HepG2 (cell line): ENCODE measurements around the gene IQSEC1. TPM values are rescaled to one million over a fixed set of nuclear protein-coding genes. Genes with fewer than 3 reads are reported as not detected.

Source experiments
- ATAC-seq: fragments of 200-7000 bp; cut with Tn5 transposase; 3 replicates; pipeline ENCODE4 v1.9.1; 2020; ENCODE audit warnings: mild to moderate bottlenecking, moderate library complexity
- BruUV-seq: library from RNA; stranded (reverse); fragments of 400-500 nt; replicated peaks from 2 replicates; lab custom pipeline; 2021; lab: Mats Ljungman, UMichigan
- CTCF ChIA-PET: fragments of 300-600 bp; formaldehyde crosslinking; extraction: SDS; loops from one replicate; lab custom pipeline; 2021; ENCODE audit warnings: low total read pairs, inconsistent platforms, low intra/inter-chr PET ratio; lab: Yijun Ruan, JAX
- POLR2A ChIA-PET: fragments of 350-600 bp; sonication (Branson Sonifier 250); formaldehyde crosslinking; loops from one replicate; lab custom pipeline; 2020; ENCODE audit warnings: antibody characterized with exemption, inconsistent platforms; lab: Yijun Ruan, JAX
- DNase-seq: peaks from one replicate; pipeline ENCODE4 v3.0.0-alpha.2; 2015; ENCODE audit warnings: low spot score
- FAIRE-seq: peaks from 3 replicates; lab custom pipeline; 2011; peaks lifted over from hg19 to GRCh38; lab: Jason Lieb, UNC
- H2AFZ ChIP-seq: one replicate; pipeline ENCODE4 v1.6.1; 2011; ENCODE audit warnings: low read length, inconsistent platforms
- H3K27ac ChIP-seq: fragments of 300-600 bp; 3 replicates; pipeline ENCODE4 v1.8.0; 2011; ENCODE audit warnings: mixed run types, mild to moderate bottlenecking, mixed read lengths, low read length, inconsistent platforms; ENCODE audit not compliant: insufficient read depth; ENCODE audit errors: extremely low read length
- H3K27me3 ChIP-seq, 2 experiments: fragments of 200-600 bp in 1 of 2; 2 replicates in 1 of 2; 3 replicates in 1 of 2; pipeline versions ENCODE4 v1.6.0 to v1.8.0; 2011; ENCODE audit warnings: low read length in 2 of 2, mild to moderate bottlenecking in 2 of 2, moderate library complexity in 2 of 2, inconsistent platforms in 1 of 2; ENCODE audit not compliant: insufficient read depth in 2 of 2, control insufficient read depth in 1 of 2
- H3K36me3 ChIP-seq, 2 experiments: fragments of 200-600 bp in 1 of 2; replicated peaks in 1 of 2; 2 replicates in 1 of 2; 3 replicates in 1 of 2; pipeline versions ENCODE4 v1.5.1 to v1.8.0; 2011; ENCODE audit warnings: low read length in 2 of 2, inconsistent platforms in 1 of 2; ENCODE audit not compliant: insufficient read depth in 2 of 2, control insufficient read depth in 1 of 2
- H3K4me1 ChIP-seq: 2 replicates; pipeline ENCODE4 v1.5.1; 2012; ENCODE audit warnings: low read length, inconsistent platforms; ENCODE audit not compliant: insufficient read depth
- H3K4me2 ChIP-seq: 2 replicates; pipeline ENCODE4 v1.6.0; 2011; ENCODE audit warnings: low read depth, low read length, inconsistent platforms
- H3K4me3 ChIP-seq, 3 experiments: fragments of 200-600 bp in 1 of 3; sonication (generic), shearing (Covaris generic) in 1 of 3; replicated peaks in 1 of 3; 2 replicates each; pipeline ENCODE4 v1.5.1; 2011 to 2016; ENCODE audit warnings: low read length in 3 of 3, inconsistent platforms in 2 of 3, low read depth in 2 of 3, mild to moderate bottlenecking in 2 of 3, control low read depth in 1 of 3, mixed read lengths in 1 of 3; ENCODE audit not compliant: insufficient read depth in 1 of 3
- H3K79me2 ChIP-seq: one replicate; pipeline ENCODE4 v1.6.1; 2011; ENCODE audit warnings: low read length, inconsistent platforms; ENCODE audit not compliant: insufficient read depth
- H3K9ac ChIP-seq: 2 replicates; pipeline ENCODE4 v1.6.0; 2011; ENCODE audit warnings: mild to moderate bottlenecking, low read depth, low read length, inconsistent platforms; ENCODE audit not compliant: insufficient read depth
- H3K9me3 ChIP-seq: 2 replicates; pipeline ENCODE4 v1.5.1; 2012; ENCODE audit warnings: mild to moderate bottlenecking, low read length
- H4K20me1 ChIP-seq: 2 replicates; pipeline ENCODE4 v1.6.0; 2011; ENCODE audit warnings: inconsistent platforms, mild to moderate bottlenecking, low read length, moderate library complexity; ENCODE audit not compliant: insufficient read depth
- ARID3A ChIP-seq: IDR thresholded peaks from 2 replicates; pipeline ENCODE4 v1.6.1; 2012; ENCODE audit warnings: low read depth, low read length, improper control_type of control experiment
- DNMT3B ChIP-seq: conservative IDR thresholded peaks from 2 replicates; pipeline ENCODE4 v1.6.1; 2016; ENCODE audit warnings: missing biosample characterization, control low read depth
- FOSL1 ChIP-seq: sonication (generic); formaldehyde crosslinking; IDR thresholded peaks from 2 replicates; pipeline ENCODE4 v1.9.0; 2021; ENCODE audit warnings: missing genetic modification reagents, borderline replicate concordance
- FOXP4 ChIP-seq: sonication (generic); formaldehyde crosslinking; IDR thresholded peaks from 2 replicates; pipeline ENCODE4 v1.4.0; 2020; ENCODE audit warnings: missing genetic modification reagents
- IRF1 ChIP-seq: sonication (generic); formaldehyde crosslinking; IDR thresholded peaks from 2 replicates; pipeline ENCODE4 v1.4.0; 2020; ENCODE audit warnings: low read depth, mild to moderate bottlenecking, missing genetic modification reagents
- IRF2 ChIP-seq: IDR thresholded peaks from 2 replicates; pipeline ENCODE4 v1.6.1; 2018; ENCODE audit warnings: missing genetic modification reagents, missing compliant biosample characterization
- SP140L ChIP-seq: sonication (generic); formaldehyde crosslinking; IDR thresholded peaks from 2 replicates; pipeline ENCODE4 v1.4.0; 2020; ENCODE audit warnings: missing genetic modification reagents, borderline replicate concordance
- SP2 ChIP-seq: sonication (generic); formaldehyde crosslinking; IDR thresholded peaks from 2 replicates; pipeline ENCODE4 v1.5.1; 2020; ENCODE audit warnings: mild to moderate bottlenecking, missing genetic modification reagents
- ZNF12 ChIP-seq: sonication (generic); formaldehyde crosslinking; IDR thresholded peaks from 2 replicates; pipeline ENCODE4 v1.5.0; 2020; ENCODE audit warnings: missing genetic modification reagents
- ZNF296 ChIP-seq: sonication (generic); formaldehyde crosslinking; conservative IDR thresholded peaks from 2 replicates; pipeline ENCODE4 v1.5.0; 2020; ENCODE audit warnings: mild to moderate bottlenecking, missing genetic modification reagents
- ZNF337 ChIP-seq: sonication (generic); formaldehyde crosslinking; IDR thresholded peaks from 2 replicates; pipeline ENCODE4 v1.5.1; 2020; ENCODE audit warnings: missing genetic modification reagents, low read depth, mild to moderate bottlenecking, borderline replicate concordance
- WGBS: methylation state at CpG from one replicate; pipeline ENCODE4 v1.1.6; 2017; ENCODE audit warnings: low lambda C conversion rate; 5-methylcytosine and 5-hydroxymethylcytosine counted together
- in situ Hi-C: cut with HindIII; loops from 2 replicates; pipeline ENCODE4 v1.10.0; 2017; ENCODE audit warnings: low pct_unique_long_range_greater_than_20kb; ENCODE audit not compliant: extremely low pct_ligation_motif_present
- intact Hi-C: fragments of 100-400 bp; cut with micrococcal nuclease; formaldehyde crosslinking; loops from one replicate; pipeline ENCODE4 v1.10.0; 2022; ENCODE audit not compliant: unreplicated experiment
- polyA plus RNA-seq, 8 experiments: library from polyadenylated mRNA; depleted of rRNA in 3 of 8; stranded (reverse) in 7 of 8; unstranded in 1 of 8; fragments of >200 nt; fragmentation: Illumina TruSeq in 4 of 8; extraction: Trizol in 4 of 8; gene quantifications; 2 replicates each; pipeline versions ENCODE4 v1.2.1 to v1.2.3, GENCODE V29; 2011 to 2016; ENCODE audit warnings: low read depth in 4 of 8, missing spikeins in 1 of 8, mixed read lengths in 1 of 8; ENCODE audit not compliant: insufficient read depth in 1 of 8
- total RNA-seq, 5 experiments: library from RNA; depleted of rRNA; stranded (reverse); fragments of >200 nt; fragmentation: Illumina TruSeq; extraction: Trizol; gene quantifications; 2 replicates each; pipeline ENCODE4 v1.2.3, GENCODE V29; 2016; ENCODE audit warnings: low read depth in 1 of 5

The IQSEC1 gene
- total and polyA plus RNA-seq, 2 of the 13 experiments (the other 11 are each of a cell fraction or from before 2014, with no cell fraction given): 17.4 to 20.2 TPM

- TF ChIP-seq DNMT3B (CRISPR knock-in tag): peak; percentile 87
- no peak for TF ChIP-seq IRF1 (CRISPR knock-in tag)
These were observed 108.3 kb downstream of the IQSEC1 start (continued) for GRCh38 chr3:12964711-12965612.

- H3K36me3 ChIP-seq: peaks cover 10 to 22% of the 10 kb centered on the region in 2 experiments; a peak in 4 of 5 replicates
- no peaks in the 10 kb centered on the region for H3K9me3 ChIP-seq
- peak; percentile 21 for ATAC-seq
- peaks cover 49% of the 10 kb centered on the region for H4K20me1 ChIP-seq
- peak overlapping the region; percentile 78 for H3K4me2 ChIP-seq
- ChIA-PET CTCF (no interaction called here), POLR2A (interaction anchor here (0.7 to 3.9 kb wide), 13 partner anchors 9 to 647 kb away, joined by 3 to 29 read pairs (median 4); partner anchors contain the start of gene HDAC11)
- peaks cover 0 to 3% of the 10 kb centered on the region in 2 experiments; a peak in 1 of 5 replicates for H3K27me3 ChIP-seq
- H3K9ac ChIP-seq: no peak overlapping the region
- H3K79me2 ChIP-seq: peaks cover 81% of the 10 kb centered on the region
- peak overlapping the region; percentile 12 to 53 (median 22); a peak in 5 of 6 replicates for H3K4me3 ChIP-seq
- peak overlapping the region; percentile 81 for H3K27ac ChIP-seq
- no peak overlapping the region for H2AFZ ChIP-seq
- WGBS: 39% methylated on average over 7 of the region's 8 CpGs
- DNase-seq: peak; percentile 59
- no peak for FAIRE-seq
- peaks cover 75% of the 10 kb centered on the region for H3K4me1 ChIP-seq
- intact Hi-C loops: loop anchor here (2.0 kb wide), 1 partner anchor 29 kb away; no protein-coding TSS in a partner anchor
- BruUV-seq: no TSS peak
- in situ Hi-C loops: no loop called here
- TF ChIP-seq FOSL1 (CRISPR knock-in tag): no peak
- no peak for TF ChIP-seq SP140L
- peak; percentile 31; the same call in 1 of the 2 replicates for TF ChIP-seq ZNF296 (CRISPR knock-in tag)
- no peak for TF ChIP-seq ZNF12 (CRISPR knock-in tag)
- no peak for TF ChIP-seq ARID3A
- TF ChIP-seq ZNF337: 0 out of 2 replicates have a peak, but pooled peaks have one; percentile 4
- no peak for TF ChIP-seq IRF2 (CRISPR knock-in tag)
- no peak for TF ChIP-seq FOXP4 (CRISPR knock-in tag)
- TF ChIP-seq SP2 (CRISPR knock-in tag): no peak
These were observed 109.1 kb downstream of the IQSEC1 start for GRCh38 chr3:12963922-12964701.
